Body of pancreas (tissue), 4 donors: ENCODE data around the gene ASMTL. TPM values are rescaled to one million over a fixed set of nuclear protein-coding genes. Genes with fewer than 3 reads are reported as not detected.
"Not testable (repeated sequence)": the region's sequence is repeated elsewhere in the genome, so short reads cannot be mapped to it uniquely, and the experiment has no call there.

ENCODE experiments used
- ATAC-seq: fragments of 150-250 bp; one replicate; pipeline ENCODE4 v1.9.1; 2016
- DNase-seq, 4 donors: peaks; one replicate each; pipeline ENCODE4 v3.0.0-alpha.2; 2019
- H3K27ac ChIP-seq, 4 donors: fragments of 200-600 bp; sonication (generic); 1 replicate in 3 of 4; 2 replicates in 1 of 4; pipeline versions ENCODE4 v1.5.1 to v1.6.1; 2016 to 2019; ENCODE audit warnings: mild to moderate bottlenecking in 1 of 4, mixed read lengths in 1 of 4, moderate library complexity in 1 of 4
- H3K27me3 ChIP-seq, 2 donors: fragments of 200-600 bp; sonication (generic); one replicate each; pipeline ENCODE4 v1.6.0; 2016; ENCODE audit warnings: mild to moderate bottlenecking in 1 of 2
- H3K36me3 ChIP-seq, 2 donors: fragments of 200-600 bp; sonication (generic); replicated peaks in 1 of 2; 2 replicates each; pipeline ENCODE4 v1.5.1; 2016; ENCODE audit warnings: low read depth in 2 of 2; ENCODE audit not compliant: insufficient read depth in 1 of 2
- H3K4me1 ChIP-seq: fragments of 200-600 bp; sonication (generic); one replicate; pipeline ENCODE4 v1.6.0; 2016
- H3K4me3 ChIP-seq, 2 donors: fragments of 200-600 bp; sonication (generic); 1 replicate in 1 of 2; 2 replicates in 1 of 2; pipeline ENCODE4 v1.5.1; 2016 to 2019
- H3K9me3 ChIP-seq, 3 donors: fragments of 200-600 bp; sonication (generic); 1 replicate in 2 of 3; 2 replicates in 1 of 3; pipeline ENCODE4 v1.5.1; 2016
- CTCF ChIP-seq, 7 experiments: fragments of 450-650 bp in 4 of 7; fragments of 200-600 bp in 3 of 7; sonication (generic) in 3 of 7; IDR thresholded peaks; one replicate each; pipeline ENCODE4 v1.5.1; 2016 to 2019; ENCODE audit warnings: antibody characterized with exemption in 7 of 7
- POLR2A ChIP-seq, 3 donors: fragments of 450-650 bp; IDR thresholded peaks; one replicate each; pipeline ENCODE4 v1.6.1; 2016; ENCODE audit warnings: antibody characterized with exemption in 3 of 3, mild to moderate bottlenecking in 2 of 3
- WGBS, 2 donors: methylation state at CpG; one replicate each; pipeline ENCODE4 v1.1.5; 2017; 5-methylcytosine and 5-hydroxymethylcytosine counted together
- intact Hi-C: fragments of 100-400 bp; cut with DNase I; formaldehyde crosslinking; loops from one replicate; pipeline ENCODE4 v1.15.1; 2023
- total RNA-seq, 2 donors: library from RNA; depleted of rRNA; stranded (reverse); fragments of >200 nt; gene quantifications; one replicate each; pipeline ENCODE4 v1.1.0, GENCODE V29; 2016

The ASMTL gene
- total RNA-seq, 2 donors from 2014 or later = 16.5 to 18.9 TPM

GRCh38 chrX:1380672-1381233 is 72.0 kb downstream of the ASMTL start:
- Histone ChIP-seq H3K4me3 (no peak overlapping the region), H3K36me3 (peaks cover 0 to 11% of the 10 kb centered on the region in 2 donors), H3K4me1 (no peaks in the 10 kb centered on the region), H3K27ac (no peak overlapping the region), H3K9me3 (no peaks in the 10 kb centered on the region), H3K27me3 (no peaks in the 10 kb centered on the region)
- 53 to 58% methylated on average over 17 to 20 of the region's 20 CpGs for WGBS, 2 donors
- intact Hi-C loops = no loop called here
- peak in 1 of 4 donors; percentile 20 for DNase-seq
- no peak for TF ChIP-seq POLR2A (IDR thresholded peaks at IDR 0.05)
- TF ChIP-seq CTCF (IDR thresholded peaks at IDR 0.05) = no peak
- ATAC-seq = no peak

GRCh38 chrX:1378306-1378759 is 74.4 kb downstream of the ASMTL start:
- DNase-seq (peak in 1 of 4 donors; percentile 13), ATAC-seq (no peak)
- H3K36me3 ChIP-seq = no peaks in the 10 kb centered on the region
- 89 to 97% methylated on average over 10 to 24 of the region's 24 CpGs for WGBS, 2 donors
- intact Hi-C loops = no loop called here
- no peaks in the 10 kb centered on the region for H3K9me3 ChIP-seq
- H3K27me3 ChIP-seq = no peaks in the 10 kb centered on the region
- TF ChIP-seq POLR2A (IDR thresholded peaks at IDR 0.05) (no peak), CTCF (IDR thresholded peaks at IDR 0.05) (no peak)
- H3K4me1 ChIP-seq = no peaks in the 10 kb centered on the region
- H3K27ac ChIP-seq = no peak overlapping the region
- H3K4me3 ChIP-seq = no peak overlapping the region

- Histone ChIP-seq H3K36me3 (no peaks in the 10 kb centered on the region), H3K4me1 (no peaks in the 10 kb centered on the region), H3K27me3 (no peaks in the 10 kb centered on the region), H3K9me3 (no peaks in the 10 kb centered on the region), H3K4me3 (no peak overlapping the region), H3K27ac (no peak overlapping the region)
- DNase-seq = no peak
- TF ChIP-seq POLR2A (IDR thresholded peaks at IDR 0.05) (no peak), CTCF (IDR thresholded peaks at IDR 0.05) (no peak)
- WGBS, 2 donors = 59 to 83% methylated on average over 4 of the region's 4 CpGs
- ATAC-seq = no peak
- intact Hi-C loops = no loop called here
These were observed 84.4 kb downstream of the ASMTL start for GRCh38 chrX:1368385-1368698.

- intact Hi-C loops, H3K4me1 ChIP-seq, DNase-seq, H3K4me3 ChIP-seq, ATAC-seq, H3K36me3 ChIP-seq, H3K27ac ChIP-seq, H3K9me3 ChIP-seq, H3K27me3 ChIP-seq: not testable (repeated sequence)
- WGBS, 2 donors = no CpG with 5 or more reads among the region's 63 CpGs
These were observed 86.3 kb downstream of the ASMTL start for GRCh38 chrX:1366363-1366762.

- ATAC-seq = no peak
These were observed 90.8 kb downstream of the ASMTL start for GRCh38 chrX:1361910-1362309.

More at GRCh38 chrX:1361910-1362309, 90.8 kb downstream of the ASMTL start:
- TF ChIP-seq POLR2A (IDR thresholded peaks at IDR 0.05) (no peak), CTCF (IDR thresholded peaks at IDR 0.05) (no peak)
- no peaks in the 10 kb centered on the region for H3K27me3 ChIP-seq
- H3K36me3 ChIP-seq = peaks cover 0 to 2% of the 10 kb centered on the region in 2 donors
- no peak overlapping the region for H3K4me3 ChIP-seq
- no peaks in the 10 kb centered on the region for H3K9me3 ChIP-seq
- 85 to 98% methylated on average over 2 of the region's 2 CpGs for WGBS, 2 donors
- intact Hi-C loops = no loop called here
- no peak overlapping the region for H3K27ac ChIP-seq
- H3K4me1 ChIP-seq = no peaks in the 10 kb centered on the region
- DNase-seq = no peak
